GM21576 (cell line): ENCODE measurements around the gene SIRPA.

Experiments used
- ATAC-seq: cut with Tn5 transposase; IDR thresholded peaks from one replicate; pipeline ENCODE4 v1.9.1; 2021; ENCODE audit warnings: mild to moderate bottlenecking, moderate library complexity; ENCODE audit not compliant: unreplicated experiment

The SIRPA gene

GRCh38 chr20:1946762-1947534, 51.7 kb downstream of the SIRPA start:
- ATAC-seq = no peak

GRCh38 chr20:1947535-1947846, 52.3 kb downstream of the SIRPA start:
- no peak for ATAC-seq

DNA sequence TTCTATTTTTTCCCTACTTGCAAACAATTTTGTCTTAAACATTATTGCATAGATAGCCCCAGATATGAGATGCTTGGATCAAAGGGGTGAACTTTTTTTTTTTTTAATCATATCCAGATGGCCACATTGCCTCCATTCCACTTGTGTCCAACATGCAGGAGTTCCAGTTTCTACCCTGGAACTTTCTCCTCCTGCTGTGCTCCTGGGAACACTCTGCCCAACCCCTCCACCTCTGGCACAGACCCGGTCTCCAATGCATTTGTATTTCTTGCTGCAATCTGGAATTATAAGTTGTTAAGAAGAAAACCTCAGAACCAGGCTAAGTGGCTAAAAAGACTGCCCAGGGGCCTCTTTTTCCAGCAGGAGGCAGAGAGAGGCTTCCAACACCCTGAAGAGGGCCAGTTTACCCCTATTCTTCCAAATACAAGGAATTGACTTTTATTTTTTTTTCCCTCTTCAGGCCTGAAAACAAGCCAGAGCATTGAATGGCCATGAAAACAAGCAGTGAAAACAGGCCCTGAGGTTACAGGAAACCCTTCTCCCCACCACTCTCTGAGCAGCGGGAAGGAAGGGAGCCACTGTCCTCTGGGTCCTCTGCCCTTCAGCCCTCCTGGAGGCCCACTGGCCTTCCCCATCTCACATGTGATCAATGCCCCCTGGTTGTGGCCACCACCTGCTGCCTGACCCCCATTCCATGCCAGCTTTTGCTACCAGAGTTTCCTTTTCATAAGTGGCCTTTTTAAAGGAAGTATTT, 54.3 kb downstream of the SIRPA start:
- ATAC-seq = no peak

DNA sequence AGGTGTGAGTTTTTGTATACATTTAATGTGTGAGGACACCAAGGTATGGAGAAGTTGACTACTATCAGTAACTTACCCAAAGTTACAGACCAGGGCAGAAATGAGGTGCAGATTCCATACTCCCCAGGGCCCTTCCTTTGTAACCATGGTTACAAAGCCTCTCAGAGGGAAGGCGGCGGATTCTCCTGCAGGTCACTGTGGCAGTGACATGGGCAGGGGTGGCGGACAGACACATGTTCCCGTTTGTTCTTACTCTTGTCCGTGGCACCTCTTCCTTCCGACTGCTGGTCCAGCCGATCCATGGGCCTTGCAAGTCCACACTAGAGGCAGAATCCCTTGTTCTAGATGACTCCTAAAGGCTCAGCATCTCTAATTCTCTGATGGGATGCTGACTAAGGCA, 55.6 kb downstream of the SIRPA start:
- ATAC-seq = no peak

GRCh38 chr20:1951436-1952115, 56.4 kb downstream of the SIRPA start:
- no peak for ATAC-seq

DNA sequence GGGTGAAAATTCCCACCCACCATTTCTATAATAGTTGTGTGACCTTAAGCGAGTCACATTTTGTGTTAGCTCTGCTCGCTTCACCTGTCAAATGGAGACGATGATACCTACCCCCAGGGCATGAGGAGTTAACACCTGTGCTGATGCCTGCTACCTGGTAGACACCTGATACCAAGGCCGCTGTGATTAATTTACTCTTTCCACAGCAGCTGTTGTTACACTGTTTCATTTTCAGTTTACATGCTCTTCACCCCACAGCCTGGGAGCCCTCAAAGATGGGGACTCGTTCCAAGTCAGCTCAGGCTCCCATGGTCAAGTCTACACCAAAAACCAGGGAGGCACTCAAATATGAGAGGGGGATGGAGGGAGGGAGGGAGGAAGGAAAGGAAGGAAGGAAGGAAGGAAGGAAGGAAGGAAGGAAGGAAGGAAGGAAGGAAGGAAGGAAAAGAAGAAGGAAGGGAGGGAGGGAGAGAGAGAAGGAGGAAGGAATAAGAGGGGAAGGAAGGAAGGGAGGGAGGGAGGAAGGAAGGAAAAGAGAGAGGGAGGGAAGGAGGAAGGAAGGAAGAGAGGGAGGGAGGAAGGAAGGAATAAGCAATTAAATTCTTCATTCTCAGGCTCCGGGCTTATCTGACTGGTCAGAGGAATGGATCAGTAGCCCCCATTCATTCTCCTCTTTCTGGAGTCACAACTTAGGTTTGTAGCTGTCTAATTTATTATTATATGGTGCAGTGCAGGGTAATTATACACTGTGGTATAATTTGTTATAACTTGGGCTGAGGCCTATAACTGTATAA, 57.7 kb downstream of the SIRPA start:
- peak; percentile 76 for ATAC-seq

- no peak for ATAC-seq
Measured at GRCh38 chr20:1953621-1954020, 58.4 kb downstream of the SIRPA start.

- no peak for ATAC-seq
Measured at GRCh38 chr20:1955217-1955616, 60.0 kb downstream of the SIRPA start.

- ATAC-seq = no peak
Measured at GRCh38 chr20:1958426-1958825, 63.2 kb downstream of the SIRPA start.

- no peak for ATAC-seq
Measured at GRCh38 chr20:1959156-1959555, 63.9 kb downstream of the SIRPA start.

- ATAC-seq = no peak
Measured at GRCh38 chr20:1961374-1961773, 66.2 kb downstream of the SIRPA start.

DNA sequence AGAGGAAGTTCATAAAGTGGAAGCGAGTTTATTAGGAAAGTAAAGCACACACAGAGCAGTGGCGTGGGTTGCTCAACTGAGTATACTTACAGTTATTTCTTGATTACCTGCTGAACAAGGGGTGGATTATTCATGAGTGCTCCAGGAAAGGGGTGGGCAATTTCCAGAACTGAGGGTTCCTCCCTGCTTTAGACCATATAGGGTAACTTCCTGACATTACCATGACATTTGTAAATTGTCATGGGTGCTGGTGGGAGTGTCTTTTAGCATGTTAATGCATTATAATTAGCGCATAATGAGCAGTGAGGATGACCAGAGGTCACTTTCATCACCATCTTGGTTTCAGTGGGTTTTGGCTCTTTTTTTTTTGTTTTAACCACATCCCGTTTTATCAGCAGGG, 68.9 kb downstream of the SIRPA start:
- no peak for ATAC-seq

- no peak for ATAC-seq
Measured at GRCh38 chr20:1964659-1965405, 69.6 kb downstream of the SIRPA start.

DNA sequence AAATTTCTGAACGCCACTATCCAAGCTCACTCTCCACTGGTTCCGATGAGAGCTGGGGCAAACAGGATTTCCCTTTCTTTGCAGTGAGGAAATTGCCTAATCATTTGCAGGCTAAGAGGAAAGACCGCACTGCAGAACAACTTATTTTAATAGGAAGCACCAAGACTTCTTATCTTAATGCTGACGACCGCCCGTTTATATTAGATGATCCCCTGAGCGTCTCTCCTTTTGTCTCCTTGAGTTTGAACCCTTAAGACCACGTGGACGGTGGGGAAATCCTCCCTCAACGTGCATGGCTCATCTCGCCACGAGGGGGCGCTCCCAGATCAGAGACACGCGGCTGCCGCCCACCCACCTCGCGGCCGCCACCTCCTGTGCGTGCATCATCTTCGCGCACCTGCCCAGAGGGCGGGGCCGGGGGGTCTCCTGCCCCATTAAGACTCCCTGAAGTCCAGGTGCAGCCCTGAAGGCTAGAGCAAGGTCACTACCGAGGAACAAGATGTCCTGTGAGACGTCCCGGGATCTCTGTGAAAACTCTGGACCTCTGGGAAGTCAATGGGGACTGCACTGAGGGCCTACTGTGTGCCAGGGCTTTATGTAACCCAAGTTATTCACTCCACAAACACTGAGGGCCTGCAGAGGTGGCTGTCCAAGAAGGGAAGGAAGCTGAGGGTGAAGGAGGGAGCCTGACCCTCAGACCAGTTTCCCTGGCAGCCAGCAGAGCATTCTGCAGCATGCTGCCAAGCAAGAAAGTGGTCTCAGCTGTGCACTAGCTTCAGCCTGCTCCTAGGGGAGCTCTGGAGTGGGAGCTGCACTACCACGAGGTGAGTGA, 70.5 kb downstream of the SIRPA start:
- no peak for ATAC-seq

- ATAC-seq = no peak
Measured at GRCh38 chr20:1968964-1969363, 73.8 kb downstream of the SIRPA start.

GRCh38 chr20:1971893-1972586, 76.8 kb downstream of the SIRPA start:
- ATAC-seq = no peak

DNA sequence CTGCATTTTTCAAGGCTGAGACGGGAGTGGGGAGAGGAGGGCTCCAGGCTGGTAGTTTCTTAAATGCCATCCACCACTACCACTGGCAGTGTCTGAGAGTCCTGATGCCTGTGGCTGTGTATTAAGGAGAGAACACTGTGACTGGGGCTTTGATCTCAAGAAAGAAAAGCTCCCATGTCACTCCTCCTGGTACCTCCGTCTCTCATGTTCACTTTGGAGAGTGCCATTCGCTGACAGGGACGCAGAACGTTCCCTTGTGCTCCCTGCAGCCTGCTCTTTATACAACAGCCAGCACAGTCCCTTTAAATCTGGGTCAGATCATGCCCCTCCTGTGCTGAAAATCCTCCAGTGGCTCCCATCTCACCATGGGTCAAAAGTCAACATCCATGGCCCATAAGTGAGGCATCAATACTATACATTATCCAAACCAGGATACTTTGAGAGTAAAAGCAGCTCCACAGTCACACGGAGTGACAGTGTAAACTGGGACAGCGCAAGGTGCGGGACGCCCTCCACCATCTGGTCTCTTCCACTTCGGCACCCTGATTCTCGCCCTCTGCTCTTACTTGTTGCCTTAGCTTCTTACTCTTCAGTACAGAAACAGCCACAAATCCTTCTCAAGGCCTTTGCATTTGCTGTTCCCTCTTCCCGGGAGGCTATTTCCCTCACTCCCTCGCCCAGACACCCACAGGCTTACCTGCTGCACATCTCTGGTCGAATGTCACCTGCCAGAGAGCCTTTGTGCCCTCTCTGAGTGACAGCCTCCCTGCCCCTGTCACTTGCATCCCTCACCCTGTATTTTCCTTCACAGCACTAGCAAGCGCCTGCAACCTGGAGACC, 78.6 kb downstream of the SIRPA start:
- no peak for ATAC-seq

- no peak for ATAC-seq
Measured at GRCh38 chr20:1975291-1975690, 80.1 kb downstream of the SIRPA start.
